ENCODE results near the gene POLN. TPM values are rescaled to one million over a fixed set of nuclear protein-coding genes. Genes with fewer than 3 reads are reported as not detected.
A peak's percentile ranks its signal among the peaks of the same experiment; 100 is the strongest.

The POLN gene
- total RNA-seq, 2 experiments from 2014 or later: 2.1 to 2.3 TPM

DNA sequence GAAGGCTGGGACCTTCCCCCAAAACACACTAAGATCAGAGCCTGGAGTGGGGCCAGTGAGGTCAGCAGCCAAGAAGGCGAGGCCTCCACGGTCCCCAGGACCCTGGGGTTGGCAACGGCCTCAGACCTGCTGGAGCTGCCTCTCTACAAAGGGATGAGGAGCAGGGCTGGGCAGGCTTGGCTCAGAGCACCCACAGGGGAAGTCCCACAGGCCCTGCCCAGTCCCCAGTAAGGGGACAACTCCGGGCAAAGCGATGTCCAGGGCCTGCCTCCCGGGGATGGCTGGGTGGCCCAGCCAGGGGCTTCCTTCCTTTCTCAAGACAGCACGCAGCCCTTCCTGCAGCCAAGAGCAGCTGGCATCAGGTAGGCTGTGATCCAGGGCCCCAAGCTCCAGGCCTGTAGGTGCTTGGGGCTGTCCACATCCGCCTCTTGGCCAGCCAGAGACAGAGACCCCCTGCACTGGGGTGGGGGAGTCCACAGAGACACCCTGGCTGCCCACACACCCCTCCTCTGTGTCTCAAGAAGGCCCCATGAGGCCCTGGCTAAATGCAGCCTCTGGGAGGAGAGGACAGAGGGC is 14.3 kb upstream of the POLN start:
- DNase-seq (peak in 4 of 14 experiments; percentile 1 to 17 (median 2)), ATAC-seq (ENCODE audit: poor library complexity) (no peak)
- no peaks in the 10 kb centered on the region for H3K27me3 Mint-ChIP-seq
- H3K36me3 ChIP-seq (ENCODE audit: insufficient read depth, low read length): peaks cover 65% of the 10 kb centered on the region
- no peaks in the 10 kb centered on the region for H3K4me1 Mint-ChIP-seq (ENCODE audit: low read depth)
- POLR2A ChIA-PET: no interaction called here
- TF ChIP-seq, protein P1, sequence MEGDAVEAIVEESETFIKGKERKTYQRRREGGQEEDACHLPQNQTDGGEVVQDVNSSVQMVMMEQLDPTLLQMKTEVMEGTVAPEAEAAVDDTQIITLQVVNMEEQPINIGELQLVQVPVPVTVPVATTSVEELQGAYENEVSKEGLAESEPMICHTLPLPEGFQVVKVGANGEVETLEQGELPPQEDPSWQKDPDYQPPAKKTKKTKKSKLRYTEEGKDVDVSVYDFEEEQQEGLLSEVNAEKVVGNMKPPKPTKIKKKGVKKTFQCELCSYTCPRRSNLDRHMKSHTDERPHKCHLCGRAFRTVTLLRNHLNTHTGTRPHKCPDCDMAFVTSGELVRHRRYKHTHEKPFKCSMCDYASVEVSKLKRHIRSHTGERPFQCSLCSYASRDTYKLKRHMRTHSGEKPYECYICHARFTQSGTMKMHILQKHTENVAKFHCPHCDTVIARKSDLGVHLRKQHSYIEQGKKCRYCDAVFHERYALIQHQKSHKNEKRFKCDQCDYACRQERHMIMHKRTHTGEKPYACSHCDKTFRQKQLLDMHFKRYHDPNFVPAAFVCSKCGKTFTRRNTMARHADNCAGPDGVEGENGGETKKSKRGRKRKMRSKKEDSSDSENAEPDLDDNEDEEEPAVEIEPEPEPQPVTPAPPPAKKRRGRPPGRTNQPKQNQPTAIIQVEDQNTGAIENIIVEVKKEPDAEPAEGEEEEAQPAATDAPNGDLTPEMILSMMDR (IDR thresholded peaks at IDR 0.05): no peak
- H3K27ac Mint-ChIP-seq: no peak overlapping the region
- intact Hi-C loops (cut with DNase I, micrococcal nuclease): no loop called here
- CTCF ChIA-PET: no interaction called here
- peaks cover 42% of the 10 kb centered on the region for H3K4me1 ChIP-seq (ENCODE audit: insufficient read depth, low read length)
- no peaks in the 10 kb centered on the region for H3K27me3 ChIP-seq (ENCODE audit: control insufficient read depth in 1 of 2, insufficient read depth in 2 of 2, low read length in 2 of 2)
- no peak overlapping the region for H3K4me3 Mint-ChIP-seq
- H3K4me3 ChIP-seq (ENCODE audit: low read length): no peak overlapping the region
- H3K9me3 ChIP-seq (ENCODE audit: control insufficient read depth in 1 of 2, insufficient read depth in 1 of 2, low read length in 2 of 2): no peaks in the 10 kb centered on the region
- no peaks in the 10 kb centered on the region for H3K9me3 Mint-ChIP-seq
- H3K36me3 Mint-ChIP-seq (ENCODE audit: low read depth): peaks cover 37% of the 10 kb centered on the region
- H3K27ac ChIP-seq (ENCODE audit: low read depth in 1 of 2, low read length in 2 of 2): no peak overlapping the region

GRCh38 chr4:2255501-2256155 is 13.7 kb upstream of the POLN start:
- Histone ChIP-seq H3K9me3 (ENCODE audit: control insufficient read depth in 1 of 2, insufficient read depth in 1 of 2, low read length in 2 of 2) (no peaks in the 10 kb centered on the region), H3K27me3 (ENCODE audit: control insufficient read depth in 1 of 2, insufficient read depth in 2 of 2, low read length in 2 of 2) (no peaks in the 10 kb centered on the region), H3K4me1 (ENCODE audit: insufficient read depth, low read length) (peaks cover 36% of the 10 kb centered on the region), H3K4me3 (ENCODE audit: low read length) (no peak overlapping the region), H3K27ac (ENCODE audit: low read depth in 1 of 2, low read length in 2 of 2) (no peak overlapping the region), H3K36me3 (ENCODE audit: insufficient read depth, low read length) (peaks cover 72% of the 10 kb centered on the region)
- no peaks in the 10 kb centered on the region for H3K4me1 Mint-ChIP-seq (ENCODE audit: low read depth)
- intact Hi-C loops (cut with DNase I, micrococcal nuclease): no loop called here
- ATAC-seq (ENCODE audit: poor library complexity): no peak
- DNase-seq: peak in 3 of 14 experiments; percentile 1 to 11 (median 5)
- H3K4me3 Mint-ChIP-seq: no peak overlapping the region
- H3K27ac Mint-ChIP-seq: no peak overlapping the region
- CTCF ChIA-PET: no interaction called here
- no peaks in the 10 kb centered on the region for H3K27me3 Mint-ChIP-seq
- POLR2A ChIA-PET: no interaction called here
- peaks cover 37% of the 10 kb centered on the region for H3K36me3 Mint-ChIP-seq (ENCODE audit: low read depth)
- TF ChIP-seq, protein P1 (IDR thresholded peaks at IDR 0.05): no peak
- no peaks in the 10 kb centered on the region for H3K9me3 Mint-ChIP-seq

- DNase-seq (peak in 3 of 14 experiments; percentile 1 to 12 (median 4)), ATAC-seq (ENCODE audit: poor library complexity) (no peak)
- H3K4me1 ChIP-seq (ENCODE audit: insufficient read depth, low read length): peaks cover 29% of the 10 kb centered on the region
- peaks cover 74% of the 10 kb centered on the region for H3K36me3 ChIP-seq (ENCODE audit: insufficient read depth, low read length)
- no peak overlapping the region for H3K4me3 ChIP-seq (ENCODE audit: low read length)
- TF ChIP-seq, protein P1 (IDR thresholded peaks at IDR 0.05): no peak
- peak overlapping the region; percentile 31 for H3K27ac Mint-ChIP-seq
- no peaks in the 10 kb centered on the region for H3K27me3 ChIP-seq (ENCODE audit: control insufficient read depth in 1 of 2, insufficient read depth in 2 of 2, low read length in 2 of 2)
- H3K27ac ChIP-seq (ENCODE audit: low read depth in 1 of 2, low read length in 2 of 2): no peak overlapping the region
- POLR2A ChIA-PET: interaction anchor here (0.7 kb wide), 1 partner anchor 1283 kb away, joined by 3 read pairs; no protein-coding TSS in a partner anchor
- H3K27me3 Mint-ChIP-seq: no peaks in the 10 kb centered on the region
- no peaks in the 10 kb centered on the region for H3K9me3 ChIP-seq (ENCODE audit: control insufficient read depth in 1 of 2, insufficient read depth in 1 of 2, low read length in 2 of 2)
- intact Hi-C loops (cut with DNase I, micrococcal nuclease): no loop called here
- CTCF ChIA-PET: no interaction called here
- H3K9me3 Mint-ChIP-seq: no peaks in the 10 kb centered on the region
- H3K36me3 Mint-ChIP-seq (ENCODE audit: low read depth): peaks cover 37% of the 10 kb centered on the region
- H3K4me3 Mint-ChIP-seq: peak overlapping the region; percentile 64
- H3K4me1 Mint-ChIP-seq (ENCODE audit: low read depth): no peaks in the 10 kb centered on the region
Measured at GRCh38 chr4:2254665-2255500, 13.0 kb upstream of the POLN start.
